Activated CD8-positive, alpha-beta memory T cell treated with anti-CD3 and anti-CD28 coated beads, Interleukin-2, amount 50 U/mL, for 24 hours (primary cell): ENCODE results near the gene CDK14.

Experiments
- DNase-seq: peaks from one replicate; pipeline ENCODE4 v3.0.0-alpha.2; 2020; ENCODE audit errors: extremely low read depth

The CDK14 gene

DNA sequence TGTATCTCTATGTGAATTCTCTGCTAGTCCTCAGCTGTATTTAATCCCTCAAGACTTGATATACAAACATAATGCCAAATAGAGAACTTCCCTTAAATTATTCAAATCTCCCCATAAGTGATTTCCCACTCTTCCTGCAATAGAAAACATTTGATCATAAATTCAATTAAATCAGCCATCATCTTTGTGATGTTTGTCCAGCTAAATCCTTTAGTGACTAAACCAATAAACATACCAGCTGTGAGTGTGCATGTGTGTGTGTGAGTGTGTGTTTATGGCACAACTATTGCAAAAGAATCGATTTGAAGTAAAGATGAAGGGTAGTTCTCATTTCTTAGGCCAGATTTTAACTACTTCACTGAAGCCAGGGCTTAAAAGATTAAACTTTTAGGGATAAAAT is 492.6 kb downstream of the CDK14 start:
- DNase-seq: no peak

DNA sequence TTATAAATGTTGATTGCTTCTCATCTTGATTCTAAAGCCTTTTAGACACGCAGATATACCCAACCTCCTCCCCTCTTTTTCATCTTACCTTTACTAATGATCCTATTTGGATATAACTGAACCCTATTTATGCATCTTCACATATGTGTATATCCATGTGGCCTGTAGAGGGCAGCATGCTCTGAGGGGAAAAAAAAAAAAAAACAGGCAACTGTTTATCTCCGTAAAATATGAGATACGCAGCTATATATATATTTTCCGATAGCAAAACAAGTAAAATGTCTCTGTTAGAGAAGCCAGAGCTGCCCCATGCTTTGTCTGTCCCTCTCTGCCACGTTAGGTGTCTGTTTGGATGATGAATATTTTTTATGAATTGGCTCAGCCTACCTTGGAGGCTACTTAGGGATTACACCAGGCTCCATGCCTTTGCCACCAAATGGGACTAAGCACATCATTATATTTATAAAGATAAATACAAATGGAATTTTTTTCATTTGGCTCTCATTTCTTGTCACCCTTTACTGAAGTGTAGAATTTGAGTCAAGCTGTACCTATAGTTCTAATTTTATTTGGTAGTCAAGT is 493.4 kb downstream of the CDK14 start:
- no peak for DNase-seq

DNA sequence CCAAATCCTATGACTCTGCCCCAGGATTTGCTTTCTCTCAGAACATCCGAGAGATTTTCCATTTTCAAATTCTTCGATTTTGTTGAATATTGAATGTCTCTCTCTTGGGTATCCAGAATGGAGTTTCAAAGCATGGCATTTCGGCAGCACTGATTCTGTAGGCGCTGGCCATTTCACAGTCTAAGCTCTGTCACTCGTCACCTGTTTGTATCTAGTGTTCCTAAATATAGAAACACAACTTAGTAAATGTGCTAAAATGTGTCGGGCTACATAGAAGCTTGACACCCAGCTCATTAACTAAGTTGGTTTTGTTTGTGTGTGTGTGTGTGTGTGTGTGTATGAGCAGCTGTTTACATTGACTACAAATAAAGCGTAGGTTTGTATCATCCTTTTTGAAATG is 494.6 kb downstream of the CDK14 start:
- DNase-seq: no peak

DNA sequence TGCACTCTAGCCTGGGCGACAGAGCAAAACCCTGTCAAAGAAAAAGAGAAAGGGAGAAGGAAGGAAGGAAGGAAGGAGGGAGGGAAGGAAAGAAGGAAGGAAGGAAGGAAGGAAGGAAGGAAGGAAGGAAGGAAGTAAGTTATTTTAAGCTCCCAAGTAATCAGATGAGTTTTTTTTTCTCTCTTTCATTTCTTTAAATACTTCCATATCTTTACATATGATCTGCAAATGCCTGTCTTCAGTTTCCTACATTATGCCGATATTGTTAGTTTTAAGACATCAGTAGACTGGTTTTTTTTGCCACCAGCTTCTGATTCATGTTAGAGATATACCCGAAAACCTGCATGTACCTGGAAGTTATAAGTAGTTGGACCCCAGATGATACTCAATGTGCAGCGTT is 495.5 kb downstream of the CDK14 start:
- no peak for DNase-seq

DNA sequence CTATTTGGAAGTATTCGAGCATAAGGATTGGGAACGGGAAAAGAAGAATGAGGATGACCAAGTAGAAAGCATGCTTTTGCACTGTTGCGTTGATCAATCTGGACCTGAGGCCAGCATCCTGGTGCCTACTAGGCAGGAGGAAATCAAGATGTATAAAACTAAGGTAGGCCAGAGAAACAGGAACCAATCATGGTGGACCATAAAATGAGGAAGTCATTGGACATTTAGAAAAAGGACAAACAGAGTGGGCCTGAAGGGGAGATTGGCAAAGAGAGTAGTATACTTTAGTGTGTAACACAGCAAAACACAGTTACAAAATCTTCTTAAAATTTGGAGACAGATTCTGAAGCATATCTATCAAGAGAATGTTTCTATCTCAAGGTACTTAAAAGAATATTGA is 497.1 kb downstream of the CDK14 start:
- no peak for DNase-seq

DNA sequence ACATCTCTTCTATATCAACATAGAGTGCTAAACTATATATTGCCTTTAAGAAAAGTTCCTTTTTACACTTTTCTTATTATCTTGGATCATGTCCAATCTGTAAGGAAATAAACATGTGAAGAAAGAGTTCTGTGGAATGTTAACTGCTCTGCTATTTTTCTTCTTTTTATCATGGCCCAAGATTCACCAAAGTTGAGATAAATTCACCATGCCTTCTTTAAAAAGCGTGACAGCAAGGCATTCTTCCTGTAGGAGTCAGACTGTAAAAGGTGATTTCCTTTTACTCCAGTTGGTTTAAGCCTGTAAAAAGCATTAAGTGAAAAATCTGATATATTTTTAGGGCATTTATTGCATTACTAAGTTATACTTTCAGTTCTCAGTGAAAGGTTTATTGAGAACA is 502.4 kb downstream of the CDK14 start:
- no peak for DNase-seq

DNA sequence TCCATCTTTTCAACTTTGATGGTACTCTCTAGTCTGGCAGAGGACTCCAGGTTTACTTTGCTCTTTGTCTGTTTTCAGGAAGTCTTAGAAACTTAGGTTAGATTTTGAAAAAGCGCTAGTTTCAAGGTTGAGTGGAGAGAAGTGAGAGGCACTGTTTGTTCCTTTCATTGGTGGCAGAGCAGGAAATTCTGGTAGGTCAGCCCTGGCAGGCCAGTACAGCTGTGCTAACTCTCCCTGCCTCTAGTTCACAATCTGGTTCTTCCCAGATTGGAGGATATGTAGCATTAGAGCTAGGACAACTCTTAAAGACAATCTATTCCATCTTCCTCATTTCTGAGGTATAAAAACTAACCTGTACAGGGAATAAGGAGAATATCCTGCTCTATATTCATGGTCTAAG is 507.2 kb downstream of the CDK14 start:
- DNase-seq: no peak

DNA sequence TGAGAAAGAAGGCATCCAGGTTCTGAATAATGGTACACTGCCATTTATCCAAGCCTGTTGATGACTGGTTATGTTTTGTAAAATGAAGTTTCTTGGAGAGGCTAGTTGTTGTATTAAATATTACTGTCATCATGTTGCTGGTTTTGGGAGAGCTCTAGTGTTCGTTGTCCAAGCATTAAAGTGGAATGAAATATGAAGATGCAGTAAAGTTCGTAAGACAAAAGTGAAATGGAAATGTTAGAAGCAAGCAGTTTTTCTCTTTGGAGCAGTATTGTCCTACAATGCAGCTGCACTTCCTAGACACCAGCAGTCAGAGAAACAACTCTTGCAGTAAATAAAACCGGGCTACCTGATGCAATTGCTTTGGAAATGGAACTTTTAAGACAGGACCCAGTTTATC is 511.3 kb downstream of the CDK14 start:
- DNase-seq: no peak

DNA sequence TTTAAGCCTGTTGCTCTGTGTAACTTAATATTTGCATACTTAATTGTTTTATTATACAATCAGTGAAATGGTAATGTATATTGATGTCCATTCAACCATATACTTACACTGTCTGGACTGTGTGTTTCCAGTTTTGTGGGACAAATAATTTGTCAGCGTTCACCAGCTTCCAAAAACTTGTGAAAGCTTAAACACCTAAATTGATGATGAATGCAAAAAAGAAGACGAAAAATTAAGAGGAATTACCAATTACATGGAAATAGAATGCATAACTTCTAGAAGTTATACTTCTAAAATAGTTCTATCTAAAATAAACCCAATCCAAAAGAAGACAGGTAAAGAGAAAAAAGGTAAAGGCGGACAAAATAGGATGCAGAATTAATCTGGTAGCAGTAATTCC is 513.1 kb downstream of the CDK14 start:
- no peak for DNase-seq

DNA sequence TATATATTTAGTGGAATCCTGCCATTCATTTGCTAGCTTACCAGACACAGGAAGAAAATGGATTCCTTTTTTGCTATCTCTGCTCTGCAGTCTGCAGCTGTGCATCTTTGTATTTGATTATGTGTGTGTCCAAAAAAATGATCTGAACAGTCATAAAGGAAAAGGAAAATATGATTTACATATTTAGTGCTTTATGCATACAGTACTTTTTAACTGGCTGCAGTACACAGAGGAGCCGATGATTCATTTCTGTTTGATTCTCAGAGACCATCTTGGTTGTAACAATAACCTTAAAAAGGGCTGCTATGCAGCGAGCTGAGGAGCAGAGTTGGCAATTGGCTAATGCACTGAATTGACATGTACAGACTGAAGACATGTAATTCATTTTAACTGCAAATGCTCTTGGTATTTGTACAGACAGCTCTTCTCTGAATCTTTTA is 516.8 kb downstream of the CDK14 start:
- no peak for DNase-seq

DNA sequence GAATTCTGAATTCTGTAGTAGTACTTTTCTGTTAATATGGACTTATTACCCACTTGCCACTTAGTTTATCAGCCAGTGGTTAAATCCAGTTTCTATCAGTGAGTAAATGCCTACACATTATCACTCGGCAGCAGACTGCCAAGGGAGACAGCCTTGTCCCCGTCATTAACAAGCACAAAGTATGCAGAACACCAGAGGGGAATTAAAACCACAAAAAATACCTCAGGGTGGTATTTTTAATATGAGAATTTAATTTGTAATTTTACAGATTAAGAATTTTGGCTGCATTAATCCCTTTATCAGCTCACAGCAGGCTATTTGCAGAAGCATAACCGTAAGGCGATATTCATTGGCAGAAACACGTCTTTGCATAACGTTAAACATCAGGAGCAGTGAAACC is 518.1 kb downstream of the CDK14 start:
- DNase-seq: no peak

DNA sequence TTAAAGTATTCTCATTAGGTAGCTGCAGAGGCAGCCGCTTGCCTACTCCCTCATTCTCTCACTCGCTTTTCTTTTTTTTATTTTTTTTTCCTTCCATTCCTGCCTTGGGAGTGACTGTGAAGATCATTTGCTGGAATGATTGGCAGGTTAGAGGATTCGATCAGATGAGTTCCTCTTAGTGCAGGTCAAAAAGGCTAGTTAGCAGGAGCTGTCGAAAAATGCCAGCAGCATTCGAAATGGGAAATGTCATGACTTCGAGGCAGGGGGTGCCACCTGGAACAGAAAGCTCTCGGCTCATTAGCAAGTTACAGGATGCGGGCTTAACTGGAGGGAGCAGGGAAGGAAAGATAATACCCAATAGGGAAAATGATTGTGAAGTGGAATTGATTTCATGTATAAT is 530.6 kb downstream of the CDK14 start:
- DNase-seq: no peak

DNA sequence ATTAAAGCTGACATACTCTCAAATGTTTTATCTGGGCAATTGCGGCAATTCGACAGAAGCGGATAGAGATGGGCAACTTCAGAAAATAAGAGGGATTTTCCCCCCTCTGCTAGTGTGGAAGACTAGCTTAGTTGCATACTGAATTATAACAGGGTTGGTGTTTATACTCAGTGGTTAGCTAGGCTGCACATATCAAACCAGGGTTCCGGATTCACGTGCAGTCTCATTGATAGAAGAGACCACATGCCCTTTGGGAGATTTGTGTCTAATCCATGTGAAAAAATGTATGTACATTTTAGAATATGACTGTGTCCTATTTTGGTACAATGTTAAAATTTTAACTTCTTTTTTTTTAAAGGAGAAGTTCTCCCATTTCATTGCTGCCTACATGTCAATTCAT is 531.2 kb downstream of the CDK14 start:
- DNase-seq: no peak

DNA sequence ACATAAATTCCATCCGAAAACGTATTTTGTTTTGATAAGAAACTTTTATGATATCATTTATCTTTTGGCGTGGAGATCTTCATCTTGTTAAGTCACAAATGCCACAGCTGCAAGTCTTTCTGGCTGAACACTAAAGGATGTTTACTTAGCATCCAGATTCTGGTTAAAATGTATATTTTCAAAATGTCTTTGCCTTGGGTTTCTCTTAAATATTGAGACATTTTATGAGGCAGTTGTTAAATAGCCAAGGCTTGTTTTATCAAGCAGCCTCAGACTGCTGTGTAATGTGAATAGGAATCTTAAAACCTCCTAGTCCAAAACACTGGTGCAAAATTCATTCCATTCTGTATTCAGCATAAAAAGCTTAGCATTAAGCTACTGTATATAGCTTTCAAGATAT is 531.8 kb downstream of the CDK14 start:
- no peak for DNase-seq

DNA sequence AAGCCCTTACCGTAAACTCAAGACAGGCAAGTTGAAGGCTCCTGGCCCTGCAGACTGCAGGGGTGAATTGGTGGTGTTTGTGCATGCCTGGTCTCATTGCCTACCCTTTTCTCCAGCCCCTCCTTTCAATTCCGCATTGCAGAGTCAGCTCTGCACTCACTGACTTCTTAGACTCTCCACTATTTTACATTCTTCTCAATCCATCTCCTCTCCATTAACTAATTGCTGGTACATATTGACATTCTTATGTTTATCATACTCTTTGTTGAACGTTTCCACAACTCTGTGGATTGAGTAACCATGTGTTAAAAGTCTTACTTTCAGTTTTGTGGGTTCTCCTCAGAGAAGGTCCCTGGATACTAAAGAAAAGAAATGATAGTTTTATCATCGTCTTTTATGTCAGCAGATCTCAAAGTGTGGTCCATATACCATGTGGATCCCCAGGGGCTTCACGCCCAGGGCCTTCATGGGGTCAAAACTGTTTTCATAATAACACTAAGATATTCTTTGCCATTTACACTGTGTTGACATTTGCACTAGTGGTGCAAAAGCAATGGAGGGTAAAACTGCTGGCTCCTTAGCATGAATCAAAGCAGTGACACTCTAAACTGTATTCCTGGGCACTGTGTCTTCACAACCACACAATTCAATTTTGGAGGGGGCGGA is 532.7 kb downstream of the CDK14 start:
- no peak for DNase-seq

DNA sequence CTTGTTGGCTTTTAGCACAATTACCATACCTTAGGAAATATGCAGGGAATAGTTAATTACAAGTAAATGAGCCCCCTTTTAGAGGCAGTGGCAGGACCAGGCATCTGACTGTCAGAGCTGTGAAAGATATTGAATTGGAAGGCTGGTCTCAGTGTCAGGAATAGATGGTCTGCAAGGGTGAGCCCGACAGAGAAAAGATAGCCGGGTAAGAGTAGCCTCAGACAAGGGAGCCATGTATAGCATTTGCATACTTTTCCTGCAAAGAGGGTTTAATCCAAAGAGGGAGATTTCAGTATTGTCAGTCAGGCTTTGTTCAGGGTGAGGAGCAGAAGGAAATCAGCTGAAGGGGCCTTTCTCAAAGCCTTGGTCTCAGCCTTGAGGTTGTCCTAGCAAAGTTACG is 539.2 kb downstream of the CDK14 start:
- no peak for DNase-seq

DNA sequence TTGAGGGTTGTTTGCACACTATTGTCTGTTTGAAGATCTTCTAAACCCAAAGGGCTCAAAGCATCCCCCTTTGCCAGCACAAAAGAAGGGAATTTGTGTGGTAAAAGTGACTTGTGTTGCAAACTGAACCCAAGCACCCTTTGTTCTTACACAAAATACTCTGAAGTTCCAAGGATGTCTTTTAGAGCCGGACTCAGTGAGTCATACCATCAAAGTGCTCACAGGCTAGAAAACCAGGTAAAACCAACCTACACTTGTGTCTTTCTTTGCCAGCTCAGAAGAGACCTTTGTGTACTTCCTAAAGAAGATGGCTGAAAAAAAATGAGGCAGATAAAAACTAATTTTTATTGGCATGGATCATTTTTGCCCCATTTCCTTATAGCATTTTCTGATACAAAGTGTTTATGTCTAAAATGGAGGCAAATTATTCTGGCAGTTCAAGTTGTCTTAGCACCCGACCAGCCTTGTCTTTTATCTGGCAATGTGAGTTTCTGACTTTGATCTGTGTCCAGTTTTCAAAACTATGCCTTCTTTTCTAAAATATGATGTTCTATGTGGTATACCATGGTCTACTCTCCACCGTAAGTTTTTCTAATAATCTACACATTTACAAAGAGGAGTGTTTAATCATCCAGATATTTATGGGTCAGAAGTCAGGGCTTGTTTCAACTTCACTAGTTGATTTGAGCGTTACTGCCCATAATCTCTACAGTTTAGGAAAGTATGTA is 539.7 kb downstream of the CDK14 start:
- DNase-seq: no peak

DNA sequence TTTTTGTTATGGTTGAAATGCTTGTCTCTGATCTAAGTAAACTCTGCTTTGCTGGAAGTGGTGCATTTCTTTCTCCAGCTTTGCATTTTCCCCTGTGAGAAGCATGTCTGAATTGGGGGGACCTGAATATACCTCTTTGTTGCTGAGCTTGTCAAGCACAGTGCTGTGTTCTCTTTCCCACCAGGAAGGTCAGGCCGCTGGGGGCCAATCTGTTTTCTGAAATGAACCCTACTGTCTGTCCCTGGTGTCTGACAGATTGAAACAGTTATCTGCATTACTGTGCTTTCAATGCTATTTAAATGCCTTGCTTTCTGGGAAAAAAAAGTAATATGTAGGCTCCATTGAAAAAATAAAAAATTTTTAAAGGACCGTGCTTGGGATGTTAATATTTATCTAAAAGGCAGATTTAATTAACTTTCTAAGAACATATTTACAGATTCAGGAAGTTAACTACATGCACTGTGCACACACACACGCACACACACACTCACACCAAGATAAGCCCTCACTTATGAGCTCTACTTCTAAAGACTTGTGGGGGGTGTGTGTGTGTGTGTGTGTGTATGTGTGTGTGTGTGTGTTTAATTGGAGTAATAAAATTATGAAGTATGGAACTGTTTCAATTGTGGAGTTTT is 541.1 kb downstream of the CDK14 start:
- DNase-seq: no peak

DNA sequence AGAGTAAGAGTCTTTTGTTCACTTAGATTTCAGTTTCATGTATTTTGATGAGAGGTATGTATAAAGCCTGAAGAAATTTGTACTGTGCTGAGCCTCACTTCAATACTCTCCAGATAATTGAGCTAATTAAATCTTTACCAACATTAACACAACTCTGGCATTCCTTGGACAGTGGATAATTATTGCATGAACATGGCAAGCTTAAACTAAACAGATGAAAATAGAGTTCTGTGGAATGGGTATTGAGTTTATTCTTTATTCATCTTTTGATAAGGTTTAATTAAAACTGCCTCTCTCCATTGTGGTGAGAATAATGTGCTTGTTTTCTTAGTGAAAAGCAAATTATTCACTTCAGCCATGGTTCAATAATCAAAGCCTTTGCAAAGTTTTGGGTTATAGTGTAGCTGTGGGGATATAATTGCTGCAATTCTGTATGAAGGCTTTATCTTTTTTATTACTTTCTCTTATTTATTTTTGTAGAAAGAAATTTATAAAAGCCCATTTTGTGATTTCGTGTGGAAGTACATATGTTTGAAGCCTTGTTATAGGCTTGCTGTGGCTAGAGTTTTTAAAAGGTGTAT is 541.8 kb downstream of the CDK14 start:
- no peak for DNase-seq

DNA sequence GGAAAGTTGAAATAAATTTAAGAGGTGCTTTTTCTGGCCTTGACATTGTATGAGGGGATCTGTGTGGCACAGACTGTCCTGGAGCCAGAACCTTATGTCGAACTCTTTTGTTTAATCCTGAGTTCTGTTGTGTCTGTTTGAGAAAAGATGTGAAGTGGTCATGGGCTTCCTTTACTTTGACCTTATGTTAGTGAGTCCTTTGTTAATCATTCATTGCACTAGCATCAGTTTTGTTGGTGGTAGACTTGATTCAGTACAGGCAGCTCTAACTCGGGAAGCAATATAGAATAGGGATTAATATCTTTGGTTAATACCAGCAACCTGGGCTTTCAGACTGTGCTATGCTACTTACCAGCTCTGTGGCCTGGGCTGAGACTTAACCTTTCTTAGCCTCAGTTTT is 544.2 kb downstream of the CDK14 start:
- DNase-seq: no peak

DNA sequence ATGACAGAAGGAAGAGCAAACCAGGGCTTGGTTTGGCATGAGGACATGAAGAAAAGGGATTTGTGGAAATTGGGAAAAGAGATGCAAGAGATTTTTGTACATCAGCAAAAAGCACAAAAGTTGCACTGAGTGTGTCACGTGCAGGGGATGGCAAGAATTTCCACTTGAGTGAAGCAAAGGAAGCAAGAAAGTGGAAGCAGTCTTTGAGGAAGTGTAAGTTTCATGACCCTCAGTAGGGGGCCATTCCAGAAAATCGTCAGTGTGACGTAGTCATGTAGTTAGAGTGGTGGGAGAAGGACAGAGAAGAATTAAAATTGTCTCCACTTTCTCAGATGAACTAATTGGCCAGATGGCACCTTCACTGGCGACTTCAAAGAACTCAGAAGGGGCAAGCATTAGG is 544.9 kb downstream of the CDK14 start:
- DNase-seq: no peak

DNA sequence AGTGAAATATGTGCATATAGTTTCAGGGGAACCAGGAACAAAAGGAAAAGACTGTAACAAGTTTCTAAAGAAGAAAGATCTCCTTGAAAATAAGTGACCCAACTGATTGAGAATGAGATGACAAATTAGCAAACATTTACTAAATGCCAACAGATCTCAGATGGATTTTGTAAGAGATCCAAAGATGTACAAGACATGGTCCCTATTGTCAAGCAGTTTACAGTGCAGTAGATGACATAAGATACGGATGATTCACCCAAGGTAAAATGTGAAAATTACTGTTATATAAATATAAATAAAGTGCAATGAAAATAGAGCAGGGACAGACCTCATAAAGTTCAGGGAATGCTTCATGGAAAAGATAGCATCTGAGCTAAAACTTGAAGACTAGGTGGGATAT is 546.6 kb downstream of the CDK14 start:
- no peak for DNase-seq
